HEK293 (cell line): ENCODE measurements around the gene TTLL11.

ENCODE experiments used
- CTCF ChIA-PET: fragments of 350-600 bp; formaldehyde crosslinking; extraction: SDS; loops from one replicate; lab custom pipeline; 2021; ENCODE audit warnings: antibody characterized with exemption; lab: Yijun Ruan, JAX
- POLR2A ChIA-PET: fragments of 300-600 bp; formaldehyde crosslinking; extraction: SDS; loops from one replicate; lab custom pipeline; 2020; ENCODE audit warnings: antibody characterized with exemption, inconsistent platforms; lab: Yijun Ruan, JAX
- H3K27ac ChIP-seq: fragments of 200-500 bp; sonication (Bioruptor generic); 2 replicates; pipeline ENCODE4 v1.5.1; 2014; ENCODE audit warnings: low read depth, low read length, control low read depth, inconsistent platforms; ENCODE audit errors: extremely low read depth
- H3K36me3 ChIP-seq, 2 experiments: fragments of 200-500 bp in 1 of 2; sonication (Bioruptor generic) in 1 of 2; 1 replicate in 1 of 2; 2 replicates in 1 of 2; pipeline ENCODE4 v1.5.1; 2014 to 2017; ENCODE audit warnings: inconsistent platforms in 2 of 2, low read length in 2 of 2; ENCODE audit not compliant: control insufficient read depth in 2 of 2, insufficient read depth in 1 of 2
- H3K4me1 ChIP-seq: fragments of 200-500 bp; sonication (Bioruptor generic); 2 replicates; pipeline ENCODE4 v1.5.1; 2014; ENCODE audit warnings: mild to moderate bottlenecking, low read length, inconsistent platforms; ENCODE audit not compliant: control insufficient read depth, insufficient read depth
- H3K4me3 ChIP-seq: 2 replicates; pipeline ENCODE4 v1.5.1; 2011; ENCODE audit warnings: low read depth, mild to moderate bottlenecking, control low read depth, low read length, moderate library complexity
- H3K9me3 ChIP-seq: fragments of 200-500 bp; sonication (Bioruptor generic); 2 replicates; pipeline ENCODE4 v1.5.1; 2014; ENCODE audit warnings: low read depth, low read length, inconsistent platforms; ENCODE audit not compliant: control insufficient read depth, insufficient read depth
- BCL11A ChIP-seq: fragments of 450-650 bp; formaldehyde crosslinking; IDR thresholded peaks from 2 replicates; pipeline ENCODE4 v1.5.1; 2016; ENCODE audit warnings: low read depth, missing biosample characterization, missing genetic modification characterization
- GLIS1 ChIP-seq: fragments of 450-650 bp; formaldehyde crosslinking; IDR thresholded peaks from 2 replicates; pipeline ENCODE4 v1.5.1; 2016; ENCODE audit warnings: missing biosample characterization, missing genetic modification characterization
- HOXD13 ChIP-seq: sonication (generic); formaldehyde crosslinking; IDR thresholded peaks from 2 replicates; pipeline ENCODE4 v1.8.0; 2022; ENCODE audit warnings: missing genetic modification reagents, borderline replicate concordance
- KLF7 ChIP-seq: fragments of 450-650 bp; formaldehyde crosslinking; IDR thresholded peaks from 2 replicates; pipeline ENCODE4 v1.5.1; 2016; ENCODE audit warnings: missing biosample characterization, missing genetic modification characterization, borderline replicate concordance
- MZF1 ChIP-seq: fragments of 450-650 bp; formaldehyde crosslinking; IDR thresholded peaks from 2 replicates; pipeline ENCODE4 v1.5.1; 2017; ENCODE audit warnings: missing biosample characterization, missing genetic modification characterization, borderline replicate concordance
- SCRT2 ChIP-seq: fragments of 450-650 bp; formaldehyde crosslinking; IDR thresholded peaks from 2 replicates; pipeline ENCODE4 v1.5.1; 2016; ENCODE audit warnings: missing biosample characterization, missing genetic modification characterization
- YY1 ChIP-seq: fragments of 450-650 bp; formaldehyde crosslinking; IDR thresholded peaks from 2 replicates; pipeline ENCODE4 v1.5.1; 2018; ENCODE audit warnings: missing biosample characterization, missing genetic modification characterization
- ZNF140 ChIP-seq: fragments of 450-650 bp; formaldehyde crosslinking; IDR thresholded peaks from 2 replicates; pipeline ENCODE4 v1.5.1; 2016; ENCODE audit warnings: missing biosample characterization, missing genetic modification characterization
- ZNF146 ChIP-seq: fragments of 450-650 bp; formaldehyde crosslinking; IDR thresholded peaks from 2 replicates; pipeline ENCODE4 v1.5.1; 2016; ENCODE audit warnings: missing biosample characterization, missing genetic modification characterization
- ZNF2 ChIP-seq: fragments of 450-650 bp; formaldehyde crosslinking; IDR thresholded peaks from 2 replicates; pipeline ENCODE4 v1.5.1; 2016; ENCODE audit warnings: missing biosample characterization, missing genetic modification characterization
- ZNF211 ChIP-seq: fragments of 450-650 bp; formaldehyde crosslinking; IDR thresholded peaks from 2 replicates; pipeline ENCODE4 v1.5.1; 2016; ENCODE audit warnings: low read depth, missing biosample characterization, missing genetic modification characterization
- ZNF24 ChIP-seq: fragments of 450-650 bp; formaldehyde crosslinking; IDR thresholded peaks from 2 replicates; pipeline ENCODE4 v1.5.1; 2016; ENCODE audit warnings: missing biosample characterization, missing genetic modification characterization
- ZNF341 ChIP-seq: fragments of 450-650 bp; formaldehyde crosslinking; IDR thresholded peaks from 2 replicates; pipeline ENCODE4; 2016; ENCODE audit warnings: low read depth, missing biosample characterization, missing genetic modification characterization
- ZNF354C ChIP-seq: fragments of 450-650 bp; formaldehyde crosslinking; IDR thresholded peaks from 2 replicates; pipeline ENCODE4 v1.5.1; 2016; ENCODE audit warnings: missing biosample characterization, missing genetic modification characterization, low read depth, borderline replicate concordance
- ZNF404 ChIP-seq: fragments of 450-650 bp; formaldehyde crosslinking; IDR thresholded peaks from 2 replicates; pipeline ENCODE4 v1.5.1; 2017; ENCODE audit warnings: missing biosample characterization, missing genetic modification characterization
- ZNF561 ChIP-seq: fragments of 450-650 bp; IDR thresholded peaks from 2 replicates; pipeline ENCODE4 v1.5.1; 2018; ENCODE audit warnings: missing biosample characterization, missing genetic modification characterization, borderline replicate concordance
- ZNF571 ChIP-seq: fragments of 450-650 bp; formaldehyde crosslinking; IDR thresholded peaks from 2 replicates; pipeline ENCODE4 v1.5.0; 2017; ENCODE audit warnings: missing biosample characterization, missing genetic modification characterization
- ZNF621 ChIP-seq: fragments of 450-650 bp; formaldehyde crosslinking; IDR thresholded peaks from 2 replicates; pipeline ENCODE4 v1.5.1; 2017; ENCODE audit warnings: missing biosample characterization, missing genetic modification characterization
- ZNF701 ChIP-seq: fragments of 450-650 bp; formaldehyde crosslinking; IDR thresholded peaks from 2 replicates; pipeline ENCODE4 v1.5.1; 2016; ENCODE audit warnings: missing biosample characterization, missing genetic modification characterization
- ZNF843 ChIP-seq: fragments of 450-650 bp; formaldehyde crosslinking; IDR thresholded peaks from 2 replicates; pipeline ENCODE4 v1.5.1; 2016; ENCODE audit warnings: missing biosample characterization, missing genetic modification characterization
- ZSCAN30 ChIP-seq: fragments of 450-650 bp; IDR thresholded peaks from 2 replicates; pipeline ENCODE4 v1.5.1; 2018; ENCODE audit warnings: missing biosample characterization, mild to moderate bottlenecking, missing genetic modification characterization, moderate library complexity
- TF ChIP-seq, protein P1 (sequence below): sonication (generic); formaldehyde crosslinking; IDR thresholded peaks from 2 replicates; pipeline ENCODE4 v1.8.1; 2022; ENCODE audit warnings: mild to moderate bottlenecking, moderate library complexity, missing genetic modification reagents
- TF ChIP-seq, protein P2 (sequence below): IDR thresholded peaks from 2 replicates; pipeline ENCODE4 v1.6.1; 2011; ENCODE audit warnings: mild to moderate bottlenecking, low read depth, low read length, borderline replicate concordance
- TF ChIP-seq, protein P3 (sequence below): fragments of 450-650 bp; formaldehyde crosslinking; IDR thresholded peaks from 2 replicates; pipeline ENCODE4 v1.5.1; 2016; ENCODE audit warnings: missing biosample characterization, missing genetic modification characterization

TTLL11 gene

DNA sequence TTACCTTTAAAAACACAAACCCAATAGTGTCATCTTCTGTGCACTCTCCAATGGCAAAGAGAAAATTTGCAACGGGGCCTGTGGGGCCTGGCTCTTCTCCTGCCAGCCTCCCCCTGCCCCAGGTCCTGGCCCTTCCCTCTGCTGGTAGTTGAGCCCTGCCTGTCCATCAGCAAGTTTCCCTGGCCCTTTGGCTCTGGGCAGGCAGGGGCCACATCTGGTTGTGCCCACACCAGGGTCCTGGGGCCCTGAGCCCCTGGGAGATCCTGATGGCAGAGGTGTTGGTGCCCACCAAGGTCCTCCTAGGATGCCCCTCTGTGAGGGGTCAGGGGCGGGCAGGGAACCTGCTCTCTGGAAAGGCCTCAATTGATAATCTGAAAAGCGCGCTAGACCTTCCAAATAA is 284.3 kb downstream of the TTLL11 start (continued):
- TF ChIP-seq, protein P1, sequence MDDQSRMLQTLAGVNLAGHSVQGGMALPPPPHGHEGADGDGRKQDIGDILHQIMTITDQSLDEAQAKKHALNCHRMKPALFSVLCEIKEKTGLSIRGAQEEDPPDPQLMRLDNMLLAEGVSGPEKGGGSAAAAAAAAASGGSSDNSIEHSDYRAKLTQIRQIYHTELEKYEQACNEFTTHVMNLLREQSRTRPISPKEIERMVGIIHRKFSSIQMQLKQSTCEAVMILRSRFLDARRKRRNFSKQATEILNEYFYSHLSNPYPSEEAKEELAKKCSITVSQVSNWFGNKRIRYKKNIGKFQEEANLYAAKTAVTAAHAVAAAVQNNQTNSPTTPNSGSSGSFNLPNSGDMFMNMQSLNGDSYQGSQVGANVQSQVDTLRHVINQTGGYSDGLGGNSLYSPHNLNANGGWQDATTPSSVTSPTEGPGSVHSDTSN (CRISPR knock-in tag): no peak
- TF ChIP-seq YY1 (tag by site-specific recombination) (no peak), ZNF24 (tag by site-specific recombination) (no peak), ZNF571 (tag by site-specific recombination) (no peak)

DNA sequence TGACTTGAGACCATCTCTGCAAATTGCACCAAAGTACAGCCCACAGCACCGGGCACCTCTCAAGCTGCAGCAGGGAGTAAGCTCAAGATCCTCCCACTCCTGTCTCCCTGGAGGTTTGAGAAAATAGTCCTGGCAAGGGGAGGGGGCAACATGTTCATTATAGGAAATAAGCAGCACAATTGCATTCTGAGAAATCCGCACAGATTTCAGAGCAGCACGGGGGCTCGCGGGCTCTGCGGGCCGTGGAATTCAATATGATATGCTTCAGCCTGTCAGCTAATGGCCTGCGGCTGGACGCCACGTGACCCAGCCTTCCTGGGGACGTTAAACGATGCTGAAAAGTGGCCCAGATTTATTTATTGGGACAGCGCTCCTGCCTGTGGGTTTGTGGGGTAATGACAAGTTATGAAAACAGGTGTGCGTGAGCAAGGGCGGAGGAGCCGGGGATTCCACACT is 285.3 kb downstream of the TTLL11 start:
- POLR2A ChIA-PET: no interaction called here
- no peak overlapping the region for H3K4me3 ChIP-seq
- H3K4me1 ChIP-seq: no peaks in the 10 kb centered on the region
- CTCF ChIA-PET: no interaction called here
- H3K36me3 ChIP-seq: no peaks in the 10 kb centered on the region
- TF ChIP-seq ZNF2 (tag by site-specific recombination): no peak
- no peak for TF ChIP-seq SCRT2 (tag by site-specific recombination)
- no peak for TF ChIP-seq ZNF140
- no peak for TF ChIP-seq ZNF146 (tag by site-specific recombination)
- TF ChIP-seq KLF7 (tag by site-specific recombination): no peak
- TF ChIP-seq ZNF561 (tag by site-specific recombination): no peak
- TF ChIP-seq HOXD13 (CRISPR knock-in tag): no peak
- no peak for TF ChIP-seq BCL11A (tag by site-specific recombination)
- no peak for TF ChIP-seq ZNF354C
- no peak for TF ChIP-seq ZNF701 (tag by site-specific recombination)
- TF ChIP-seq ZNF843 (tag by site-specific recombination): no peak
- TF ChIP-seq, protein P2, sequence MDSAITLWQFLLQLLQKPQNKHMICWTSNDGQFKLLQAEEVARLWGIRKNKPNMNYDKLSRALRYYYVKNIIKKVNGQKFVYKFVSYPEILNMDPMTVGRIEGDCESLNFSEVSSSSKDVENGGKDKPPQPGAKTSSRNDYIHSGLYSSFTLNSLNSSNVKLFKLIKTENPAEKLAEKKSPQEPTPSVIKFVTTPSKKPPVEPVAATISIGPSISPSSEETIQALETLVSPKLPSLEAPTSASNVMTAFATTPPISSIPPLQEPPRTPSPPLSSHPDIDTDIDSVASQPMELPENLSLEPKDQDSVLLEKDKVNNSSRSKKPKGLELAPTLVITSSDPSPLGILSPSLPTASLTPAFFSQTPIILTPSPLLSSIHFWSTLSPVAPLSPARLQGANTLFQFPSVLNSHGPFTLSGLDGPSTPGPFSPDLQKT: no peak
- no peak for TF ChIP-seq ZNF211
- TF ChIP-seq ZNF621 (tag by site-specific recombination): no peak
- TF ChIP-seq GLIS1: no peak
- no peak for TF ChIP-seq MZF1
- no peak for TF ChIP-seq ZSCAN30 (tag by site-specific recombination)
- TF ChIP-seq, protein P3, sequence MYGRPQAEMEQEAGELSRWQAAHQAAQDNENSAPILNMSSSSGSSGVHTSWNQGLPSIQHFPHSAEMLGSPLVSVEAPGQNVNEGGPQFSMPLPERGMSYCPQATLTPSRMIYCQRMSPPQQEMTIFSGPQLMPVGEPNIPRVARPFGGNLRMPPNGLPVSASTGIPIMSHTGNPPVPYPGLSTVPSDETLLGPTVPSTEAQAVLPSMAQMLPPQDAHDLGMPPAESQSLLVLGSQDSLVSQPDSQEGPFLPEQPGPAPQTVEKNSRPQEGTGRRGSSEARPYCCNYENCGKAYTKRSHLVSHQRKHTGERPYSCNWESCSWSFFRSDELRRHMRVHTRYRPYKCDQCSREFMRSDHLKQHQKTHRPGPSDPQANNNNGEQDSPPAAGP (tag by site-specific recombination): no peak
- TF ChIP-seq ZNF341 (tag by site-specific recombination): no peak
- TF ChIP-seq ZNF404 (tag by site-specific recombination): no peak
- TF ChIP-seq, all 188 proteins: peak for 0
- no peak overlapping the region for H3K27ac ChIP-seq
- H3K9me3 ChIP-seq: no peaks in the 10 kb centered on the region
